GM23338 (cell line): ENCODE results near the gene PVR. TPM values are rescaled to one million over a fixed set of nuclear protein-coding genes. Genes with fewer than 3 reads are reported as not detected.

Experiments
- ATAC-seq: fragments of 200-7000 bp; cut with Tn5 transposase; 3 replicates; pipeline ENCODE4 v1.9.1; 2020
- DNase-seq: peaks from one replicate; pipeline ENCODE4 v3.0.0-alpha.2; 2015; ENCODE audit warnings: low spot score
- H2AFZ ChIP-seq: fragments of 200-600 bp; sonication (generic); 2 replicates; pipeline ENCODE4 v1.8.0; 2016; ENCODE audit warnings: antibody characterized with exemption, mild to moderate bottlenecking, moderate library complexity
- H3F3A ChIP-seq: fragments of 200-600 bp; sonication (generic); replicated peaks from 2 replicates; pipeline ENCODE4 v1.8.0; 2017; ENCODE audit warnings: antibody characterized with exemption, mixed run types, low read depth
- H3K27ac ChIP-seq: fragments of 200-600 bp; sonication (generic); 2 replicates; pipeline ENCODE4 v1.6.1; 2016; ENCODE audit warnings: low read depth
- H3K27me3 ChIP-seq: fragments of 200-600 bp; sonication (generic); 2 replicates; pipeline ENCODE4 v1.8.0; 2016; ENCODE audit warnings: mild to moderate bottlenecking, mixed run types, moderate library complexity; ENCODE audit not compliant: insufficient read depth
- H3K36me3 ChIP-seq: fragments of 200-600 bp; sonication (generic); 2 replicates; pipeline ENCODE4 v1.8.0; 2016; ENCODE audit warnings: mild to moderate bottlenecking; ENCODE audit not compliant: insufficient read depth
- H3K4me1 ChIP-seq: fragments of 200-600 bp; sonication (generic); 2 replicates; pipeline ENCODE4 v1.8.0; 2016; ENCODE audit warnings: mild to moderate bottlenecking, moderate library complexity; ENCODE audit not compliant: insufficient read depth
- H3K4me2 ChIP-seq: fragments of 200-600 bp; sonication (generic); 2 replicates; pipeline ENCODE4 v1.7.1; 2017; ENCODE audit warnings: mixed run types
- H3K4me3 ChIP-seq: fragments of 200-600 bp; sonication (generic); 2 replicates; pipeline ENCODE4 v1.6.1; 2016; ENCODE audit warnings: mixed run types
- H3K79me2 ChIP-seq: fragments of 200-600 bp; sonication (generic); replicated peaks from 2 replicates; pipeline ENCODE4 v1.8.0; 2017; ENCODE audit warnings: mild to moderate bottlenecking; ENCODE audit not compliant: insufficient read depth
- H3K9me2 ChIP-seq: fragments of 200-600 bp; sonication (generic); 2 replicates; pipeline ENCODE4 v1.8.0; 2017; ENCODE audit not compliant: insufficient read depth
- H4K20me1 ChIP-seq: fragments of 200-600 bp; sonication (generic); replicated peaks from 2 replicates; pipeline ENCODE4 v1.8.0; 2017; ENCODE audit warnings: mild to moderate bottlenecking; ENCODE audit not compliant: insufficient read depth
- H3K27ac Mint-ChIP-seq: 2 replicates; pipeline ENCODE4 v1.8.0; 2020; ENCODE audit warnings: inconsistent platforms, mild to moderate bottlenecking, moderate library complexity, mixed read lengths
- H3K27me3 Mint-ChIP-seq: 3 replicates; pipeline ENCODE4 v1.8.0; 2022; ENCODE audit warnings: low read depth, mild to moderate bottlenecking, moderate library complexity, mixed read lengths, inconsistent platforms; ENCODE audit not compliant: insufficient read depth, poor library complexity
- H3K36me3 Mint-ChIP-seq: 3 replicates; pipeline ENCODE4 v1.8.0; 2021; ENCODE audit warnings: low read depth, mild to moderate bottlenecking, inconsistent platforms, moderate library complexity, mixed read lengths
- H3K4me1 Mint-ChIP-seq: 3 replicates; pipeline ENCODE4 v1.8.0; 2020; ENCODE audit warnings: mild to moderate bottlenecking, inconsistent platforms, mixed read lengths
- H3K4me3 Mint-ChIP-seq: 3 replicates; pipeline ENCODE4 v1.8.0; 2021; ENCODE audit warnings: moderate library complexity, mild to moderate bottlenecking, inconsistent platforms, mixed read lengths
- H3K9me3 Mint-ChIP-seq: 3 replicates; pipeline ENCODE4 v1.8.0; 2020; ENCODE audit warnings: moderate library complexity, mild to moderate bottlenecking, inconsistent platforms, mixed read lengths
- CREB1 ChIP-seq: fragments of 250-450 bp; sonication (Bioruptor Pico); IDR thresholded peaks from 2 replicates; pipeline ENCODE4 v1.5.0; 2020; ENCODE audit warnings: low read depth, mild to moderate bottlenecking, moderate library complexity
- ETS1 ChIP-seq: IDR thresholded peaks from 2 replicates; pipeline ENCODE4 v1.6.1; 2016; ENCODE audit warnings: antibody characterized with exemption
- EZH2 ChIP-seq: fragments of 200-600 bp; sonication (generic); IDR thresholded peaks from one replicate; pipeline ENCODE4 v1.8.0; 2017; ENCODE audit warnings: antibody characterized with exemption, mild to moderate bottlenecking, low read depth; ENCODE audit not compliant: unreplicated experiment
- EZH2phosphoT487 ChIP-seq: fragments of 200-600 bp; sonication (generic); IDR thresholded peaks from one replicate; pipeline ENCODE4 v1.8.1; 2018; ENCODE audit warnings: antibody characterized with exemption; ENCODE audit not compliant: unreplicated experiment
- JUNB ChIP-seq: IDR thresholded peaks from one replicate; pipeline ENCODE4 v1.6.1; 2016; ENCODE audit warnings: antibody characterized with exemption; ENCODE audit not compliant: unreplicated experiment
- NANOG ChIP-seq: IDR thresholded peaks from 2 replicates; pipeline ENCODE4 v1.6.1; 2016; ENCODE audit warnings: antibody characterized with exemption, borderline replicate concordance
- POLR2AphosphoS5 ChIP-seq: IDR thresholded peaks from 2 replicates; pipeline ENCODE4 v1.6.1; 2016; ENCODE audit warnings: antibody characterized with exemption, low read depth
- STAT1 ChIP-seq: IDR thresholded peaks from one replicate; pipeline ENCODE4 v1.6.1; 2016; ENCODE audit warnings: antibody characterized with exemption; ENCODE audit not compliant: unreplicated experiment
- ZNF114 ChIP-seq: fragments of 250-450 bp; sonication (Bioruptor Pico); IDR thresholded peaks from 2 replicates; pipeline ENCODE4 v1.5.0; 2020; ENCODE audit warnings: mild to moderate bottlenecking, moderate library complexity
- ZNF331 ChIP-seq: fragments of 250-450 bp; sonication (Bioruptor Pico); IDR thresholded peaks from 2 replicates; pipeline ENCODE4 v1.5.0; 2020; ENCODE audit warnings: low read depth, mild to moderate bottlenecking, moderate library complexity
- ZNF462 ChIP-seq: fragments of 250-450 bp; sonication (Bioruptor Pico); IDR thresholded peaks from 2 replicates; pipeline ENCODE4 v1.5.0; 2020; ENCODE audit warnings: mild to moderate bottlenecking, moderate library complexity
- polyA plus RNA-seq: library from polyadenylated mRNA; unstranded; fragments of >200 nt; fragmentation: Nextera tagmentation; extraction: Ambion mirVana; gene quantifications from 2 replicates; pipeline ENCODE4 v1.2.1, GENCODE V29; 2016
- total RNA-seq: library from RNA; depleted of rRNA; stranded (reverse); fragments of >200 nt; shearing (Covaris generic); gene quantifications from 2 replicates; pipeline ENCODE4 v1.2.3, GENCODE V29; 2014
- TF ChIP-seq, protein P1 (sequence below): IDR thresholded peaks from one replicate; pipeline ENCODE4 v1.6.1; 2018; ENCODE audit warnings: antibody characterized with exemption; ENCODE audit not compliant: unreplicated experiment
- TF ChIP-seq, protein P2 (sequence below), 2 experiments: fragments of 200-600 bp in 1 of 2; sonication (generic) in 1 of 2; conservative IDR thresholded peaks; 2 replicates each; pipeline versions ENCODE4 v1.5.1 to v1.6.1; 2016 to 2017; ENCODE audit warnings: antibody characterized with exemption in 2 of 2, low read depth in 2 of 2, mild to moderate bottlenecking in 2 of 2, moderate library complexity in 1 of 2

PVR gene
- total and polyA plus RNA-seq, 2 experiments from 2014 or later = 4.8 to 19.0 TPM

- DNase-seq (no peak), ATAC-seq (no peak)
- H3K9me2 ChIP-seq = no peaks in the 10 kb centered on the region
- H3K4me3 ChIP-seq = no peak overlapping the region
- no peaks in the 10 kb centered on the region for H3K36me3 ChIP-seq
- Mint-ChIP-seq H3K9me3 (no peaks in the 10 kb centered on the region; the same call in 2 of the 3 replicates), H3K36me3 (0 out of 3 replicates have a peak, but pooled peaks cover 3% of the 10 kb centered on the region), H3K4me1 (peaks cover 2% of the 10 kb centered on the region; the same call in 2 of the 3 replicates), H3K27me3 (peaks cover 5% of the 10 kb centered on the region), H3K27ac (no peak overlapping the region), H3K4me3 (no peak overlapping the region)
- no peaks in the 10 kb centered on the region for H3K4me1 ChIP-seq
- H3K79me2 ChIP-seq = no peaks in the 10 kb centered on the region
- no peaks in the 10 kb centered on the region for H3K27me3 ChIP-seq
- no peaks in the 10 kb centered on the region for H3F3A ChIP-seq
- H3K27ac ChIP-seq = no peak overlapping the region
- H4K20me1 ChIP-seq = no peaks in the 10 kb centered on the region
- H2AFZ ChIP-seq = no peak overlapping the region
- no peak overlapping the region for H3K4me2 ChIP-seq
- TF ChIP-seq, protein P1, sequence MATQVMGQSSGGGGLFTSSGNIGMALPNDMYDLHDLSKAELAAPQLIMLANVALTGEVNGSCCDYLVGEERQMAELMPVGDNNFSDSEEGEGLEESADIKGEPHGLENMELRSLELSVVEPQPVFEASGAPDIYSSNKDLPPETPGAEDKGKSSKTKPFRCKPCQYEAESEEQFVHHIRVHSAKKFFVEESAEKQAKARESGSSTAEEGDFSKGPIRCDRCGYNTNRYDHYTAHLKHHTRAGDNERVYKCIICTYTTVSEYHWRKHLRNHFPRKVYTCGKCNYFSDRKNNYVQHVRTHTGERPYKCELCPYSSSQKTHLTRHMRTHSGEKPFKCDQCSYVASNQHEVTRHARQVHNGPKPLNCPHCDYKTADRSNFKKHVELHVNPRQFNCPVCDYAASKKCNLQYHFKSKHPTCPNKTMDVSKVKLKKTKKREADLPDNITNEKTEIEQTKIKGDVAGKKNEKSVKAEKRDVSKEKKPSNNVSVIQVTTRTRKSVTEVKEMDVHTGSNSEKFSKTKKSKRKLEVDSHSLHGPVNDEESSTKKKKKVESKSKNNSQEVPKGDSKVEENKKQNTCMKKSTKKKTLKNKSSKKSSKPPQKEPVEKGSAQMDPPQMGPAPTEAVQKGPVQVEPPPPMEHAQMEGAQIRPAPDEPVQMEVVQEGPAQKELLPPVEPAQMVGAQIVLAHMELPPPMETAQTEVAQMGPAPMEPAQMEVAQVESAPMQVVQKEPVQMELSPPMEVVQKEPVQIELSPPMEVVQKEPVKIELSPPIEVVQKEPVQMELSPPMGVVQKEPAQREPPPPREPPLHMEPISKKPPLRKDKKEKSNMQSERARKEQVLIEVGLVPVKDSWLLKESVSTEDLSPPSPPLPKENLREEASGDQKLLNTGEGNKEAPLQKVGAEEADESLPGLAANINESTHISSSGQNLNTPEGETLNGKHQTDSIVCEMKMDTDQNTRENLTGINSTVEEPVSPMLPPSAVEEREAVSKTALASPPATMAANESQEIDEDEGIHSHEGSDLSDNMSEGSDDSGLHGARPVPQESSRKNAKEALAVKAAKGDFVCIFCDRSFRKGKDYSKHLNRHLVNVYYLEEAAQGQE = no peak
- TF ChIP-seq ZNF331 = no peak
- no peak for TF ChIP-seq EZH2
- TF ChIP-seq NANOG = no peak
- no peak for TF ChIP-seq EZH2phosphoT487
- no peak for TF ChIP-seq POLR2AphosphoS5
- TF ChIP-seq, protein P2, sequence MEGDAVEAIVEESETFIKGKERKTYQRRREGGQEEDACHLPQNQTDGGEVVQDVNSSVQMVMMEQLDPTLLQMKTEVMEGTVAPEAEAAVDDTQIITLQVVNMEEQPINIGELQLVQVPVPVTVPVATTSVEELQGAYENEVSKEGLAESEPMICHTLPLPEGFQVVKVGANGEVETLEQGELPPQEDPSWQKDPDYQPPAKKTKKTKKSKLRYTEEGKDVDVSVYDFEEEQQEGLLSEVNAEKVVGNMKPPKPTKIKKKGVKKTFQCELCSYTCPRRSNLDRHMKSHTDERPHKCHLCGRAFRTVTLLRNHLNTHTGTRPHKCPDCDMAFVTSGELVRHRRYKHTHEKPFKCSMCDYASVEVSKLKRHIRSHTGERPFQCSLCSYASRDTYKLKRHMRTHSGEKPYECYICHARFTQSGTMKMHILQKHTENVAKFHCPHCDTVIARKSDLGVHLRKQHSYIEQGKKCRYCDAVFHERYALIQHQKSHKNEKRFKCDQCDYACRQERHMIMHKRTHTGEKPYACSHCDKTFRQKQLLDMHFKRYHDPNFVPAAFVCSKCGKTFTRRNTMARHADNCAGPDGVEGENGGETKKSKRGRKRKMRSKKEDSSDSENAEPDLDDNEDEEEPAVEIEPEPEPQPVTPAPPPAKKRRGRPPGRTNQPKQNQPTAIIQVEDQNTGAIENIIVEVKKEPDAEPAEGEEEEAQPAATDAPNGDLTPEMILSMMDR (conservative IDR thresholded peaks at IDR 0.05; ENCODE audit: low read depth in 2 of 2) = no peak
- no peak for TF ChIP-seq ZNF114 (CRISPR knock-in tag)
- no peak for TF ChIP-seq ZNF462 (CRISPR knock-in tag)
- no peak for TF ChIP-seq ETS1
- no peak for TF ChIP-seq STAT1
- no peak for TF ChIP-seq JUNB
- TF ChIP-seq CREB1 (CRISPR knock-in tag) = no peak
These were observed 28.5 kb downstream of the PVR start for GRCh38 chr19:44672226-44672625.
